Measurements from ENCODE around the gene OR6X1. TPM values are rescaled to one million over a fixed set of nuclear protein-coding genes. Genes with fewer than 3 reads are reported as not detected.

OR6X1 gene, protein sequence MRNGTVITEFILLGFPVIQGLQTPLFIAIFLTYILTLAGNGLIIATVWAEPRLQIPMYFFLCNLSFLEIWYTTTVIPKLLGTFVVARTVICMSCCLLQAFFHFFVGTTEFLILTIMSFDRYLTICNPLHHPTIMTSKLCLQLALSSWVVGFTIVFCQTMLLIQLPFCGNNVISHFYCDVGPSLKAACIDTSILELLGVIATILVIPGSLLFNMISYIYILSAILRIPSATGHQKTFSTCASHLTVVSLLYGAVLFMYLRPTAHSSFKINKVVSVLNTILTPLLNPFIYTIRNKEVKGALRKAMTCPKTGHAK
- total RNA-seq = not detected in 2 replicates

DNA sequence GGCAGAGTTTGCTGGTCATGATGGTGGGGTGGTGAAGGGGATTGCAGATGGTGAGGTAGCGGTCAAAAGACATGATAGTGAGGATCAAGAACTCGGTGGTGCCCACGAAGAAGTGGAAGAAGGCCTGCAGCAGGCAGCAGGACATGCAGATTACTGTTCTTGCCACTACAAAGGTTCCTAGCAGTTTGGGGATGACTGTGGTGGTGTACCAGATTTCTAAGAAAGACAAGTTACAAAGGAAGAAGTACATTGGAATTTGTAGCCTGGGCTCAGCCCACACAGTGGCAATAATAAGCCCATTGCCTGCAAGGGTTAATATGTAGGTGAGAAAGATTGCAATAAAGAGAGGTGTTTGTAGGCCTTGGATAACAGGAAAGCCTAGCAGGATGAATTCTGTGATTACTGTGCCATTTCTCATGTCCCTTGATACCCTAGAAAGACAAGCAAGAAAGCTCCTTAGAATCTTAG lies at the start of gene OR6X1:
OR6X1 (minus strand) TSS at position 418 of the 468 bp plus-strand sequence; CDS start at position 418, 0 bp downstream.

DNA sequence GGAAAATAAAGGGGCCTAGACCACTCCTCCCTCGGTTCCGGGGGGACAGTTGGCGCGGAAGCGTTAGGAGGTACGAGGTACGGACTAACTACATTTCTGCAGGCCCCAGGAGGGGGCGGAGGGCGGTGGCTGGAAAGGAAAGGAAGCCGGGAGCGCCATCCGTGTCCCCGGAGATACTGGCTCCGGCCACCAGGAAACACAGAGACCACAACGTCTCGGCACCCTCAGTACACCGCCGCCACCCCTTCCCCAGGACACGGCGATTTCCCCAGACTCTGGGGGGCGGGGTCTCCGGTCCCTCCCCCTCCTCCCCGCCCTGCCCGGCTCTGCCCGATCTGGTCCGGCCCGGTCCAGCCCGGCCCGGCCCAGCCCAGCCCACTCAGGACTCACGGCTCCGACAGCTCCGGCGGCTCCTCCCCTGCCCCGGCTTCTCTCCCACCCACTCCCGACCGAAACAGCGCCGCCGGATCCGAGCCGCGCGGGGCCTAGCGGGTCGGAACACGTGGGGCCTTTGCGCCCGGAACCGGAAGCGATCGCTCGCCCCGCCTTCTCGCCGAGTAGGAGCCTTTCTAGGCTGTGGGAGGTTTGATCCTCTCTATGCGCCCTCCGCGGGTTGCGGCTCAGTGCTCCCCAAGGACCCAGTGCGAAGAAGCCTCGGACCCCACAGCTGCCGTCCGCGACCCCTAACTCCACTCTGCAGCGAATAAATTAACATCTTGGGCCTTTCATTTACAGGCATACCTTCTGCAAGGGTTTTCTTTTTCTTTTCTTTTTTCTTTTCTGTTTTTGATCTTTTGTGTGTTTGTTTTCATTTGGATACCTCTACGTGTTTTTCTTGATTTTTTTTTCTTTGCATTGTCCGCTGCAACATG lies 12.9 kb downstream of the OR6X1 start, which contains the start of gene ZNF202:
ZNF202 (minus strand) TSS at position 502 of the 872 bp plus-strand sequence. CDS start 10,772 bp downstream, outside the sequence.

Other genes with a start within 250 kb of the OR6X1 start
- gene SCN3B, start 99.9 kb downstream of the OR6X1 start, total RNA-seq = under 0.01 TPM in 1 of 2 replicates, not detected in the other
- 5.9 and 8.2 TPM in 2 replicates for gene ZNF202, start 12.9 kb downstream of the OR6X1 start, total RNA-seq
- gene OR6M1, start 51.8 kb upstream of the OR6X1 start, total RNA-seq = not detected in 2 replicates
- gene TMEM225, start 131.2 kb upstream of the OR6X1 start, total RNA-seq = not detected in 2 replicates
- not detected in 2 replicates for gene OR8D4, start 147.6 kb upstream of the OR6X1 start, total RNA-seq
- gene OR4D5, start 185.1 kb upstream of the OR6X1 start, total RNA-seq = not detected in 2 replicates
- gene OR6T1, start 189.3 kb upstream of the OR6X1 start, total RNA-seq = not detected in 2 replicates
- not detected in 2 replicates for gene OR10S1, start 223.3 kb upstream of the OR6X1 start, total RNA-seq
- gene OR10G6, start 240.6 kb upstream of the OR6X1 start, total RNA-seq = not detected in 2 replicates

Data from regular cardiac myocyte (primary cell).